Kidney (tissue), 14 donors: ENCODE data around the gene ADA. TPM values are rescaled to one million over a fixed set of nuclear protein-coding genes. Genes with fewer than 3 reads are reported as not detected.

ENCODE experiments used
- DNase-seq, 5 donors: peaks; one replicate each; pipeline ENCODE4 v3.0.0-alpha.2; 2013 to 2020
- FAIRE-seq: peaks from 2 replicates; lab custom pipeline; 2012; peaks lifted over from hg19 to GRCh38; lab: Jason Lieb, UNC
- H3K27ac ChIP-seq, 2 donors: one replicate each; pipeline ENCODE4 v1.7.0; 2013; ENCODE audit warnings: low read depth in 2 of 2, low read length in 2 of 2, inconsistent platforms in 1 of 2
- H3K27me3 ChIP-seq: one replicate; pipeline ENCODE4 v1.7.1; 2013; ENCODE audit warnings: low read length, inconsistent platforms; ENCODE audit not compliant: control insufficient read depth, insufficient read depth
- H3K36me3 ChIP-seq, 3 donors: one replicate each; pipeline versions ENCODE4 v1.7.0 to v1.7.1; 2013; ENCODE audit warnings: low read length in 3 of 3, control low read depth in 1 of 3, inconsistent platforms in 1 of 3; ENCODE audit not compliant: insufficient read depth in 3 of 3, control insufficient read depth in 2 of 3
- H3K4me1 ChIP-seq, 3 donors: one replicate each; pipeline versions ENCODE4 v1.7.0 to v1.7.1; 2013; ENCODE audit warnings: low read length in 3 of 3, inconsistent platforms in 1 of 3, low read depth in 1 of 3; ENCODE audit not compliant: control insufficient read depth in 2 of 3, insufficient read depth in 2 of 3
- H3K4me3 ChIP-seq, 3 donors: one replicate each; pipeline versions ENCODE4 v1.7.0 to v1.8.1; 2013; ENCODE audit warnings: low read length in 3 of 3, control low read depth in 1 of 3, inconsistent platforms in 1 of 3
- H3K9ac ChIP-seq, 3 donors: one replicate each; pipeline versions ENCODE4 v1.7.0 to v1.7.1; 2013; ENCODE audit warnings: low read length in 3 of 3, control low read depth in 1 of 3, inconsistent platforms in 1 of 3
- H3K9me3 ChIP-seq, 3 donors: one replicate each; pipeline versions ENCODE4 v1.7.0 to v1.7.1; 2013; ENCODE audit warnings: low read length in 3 of 3, control low read depth in 1 of 3, inconsistent platforms in 1 of 3; ENCODE audit not compliant: control insufficient read depth in 2 of 3, insufficient read depth in 1 of 3
- intact Hi-C: fragments of 100-400 bp; cut with DNase I; formaldehyde crosslinking; loops from one replicate; pipeline ENCODE4 v1.11.1; 2022
- polyA plus RNA-seq: library from polyadenylated mRNA; stranded (reverse); fragments of 350-450 nt; fragmentation: Illumina TruSeq; extraction: RNeasy Lipid Tissue Mini Kit (QIAGEN cat#74804); gene quantifications from one replicate; pipeline ENCODE4 v1.2.3, GENCODE V29; 2014; ENCODE audit warnings: low read depth, low replicate concordance; ENCODE audit not compliant: insufficient read depth
- total RNA-seq: library from RNA; stranded (reverse); fragmentation: NEBNext Ultra II Directional; extraction: Animal tissue kit (Norgen Biotek cat#: 25700); gene quantifications from one replicate; pipeline ENCODE4 v1.2.1, GENCODE V29; 2021
- TF ChIP-seq, protein P1 (sequence below): IDR thresholded peaks from 3 replicates; pipeline ENCODE4 v1.5.1; 2012; ENCODE audit warnings: mild to moderate bottlenecking, moderate library complexity, borderline replicate concordance; ENCODE audit not compliant: insufficient read depth; ENCODE audit errors: extremely low read depth
- donor health status: control.
- donor health status: control.
- donor health status: control.
- donor health status: control.
- donor health status: control.
- donor health status: DM: yes; HTN: yes; CAD: no.
- donor health status: Normal renal cell carcinoma (clear cell type).

Gene ADA
- total and polyA plus RNA-seq, 2 donors from 2014 or later, result 3.1 to 6.5 TPM

DNA sequence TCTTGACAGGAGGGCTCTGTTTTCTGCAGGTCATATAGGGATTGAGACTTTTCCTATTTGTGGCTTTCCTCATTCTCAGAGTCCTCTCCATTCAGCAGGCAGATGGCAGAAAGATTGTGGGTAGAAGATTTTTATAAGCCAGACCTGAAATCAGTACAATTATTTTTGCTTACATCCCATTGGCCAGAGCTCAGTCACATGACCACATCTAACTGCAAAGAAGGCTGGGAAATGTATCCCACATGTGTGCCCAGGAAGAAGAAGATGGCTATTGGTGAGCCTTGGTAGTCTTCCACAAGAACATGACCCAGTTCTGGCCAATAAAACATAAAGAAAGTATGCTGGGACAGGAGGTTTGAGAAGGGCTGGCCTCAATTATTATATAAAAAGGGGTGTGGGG is 42.1 kb upstream of the ADA start:
- Histone ChIP-seq H3K27me3 (no peaks in the 10 kb centered on the region), H3K4me3 (no peak overlapping the region), H3K9ac (no peak overlapping the region), H3K36me3 (no peaks in the 10 kb centered on the region), H3K9me3 (no peaks in the 10 kb centered on the region), H3K4me1 (peaks cover 0 to 4% (median 0%) of the 10 kb centered on the region in 3 donors), H3K27ac (no peak overlapping the region)
- FAIRE-seq (no peak), DNase-seq (no peak)
- TF ChIP-seq, protein P1, sequence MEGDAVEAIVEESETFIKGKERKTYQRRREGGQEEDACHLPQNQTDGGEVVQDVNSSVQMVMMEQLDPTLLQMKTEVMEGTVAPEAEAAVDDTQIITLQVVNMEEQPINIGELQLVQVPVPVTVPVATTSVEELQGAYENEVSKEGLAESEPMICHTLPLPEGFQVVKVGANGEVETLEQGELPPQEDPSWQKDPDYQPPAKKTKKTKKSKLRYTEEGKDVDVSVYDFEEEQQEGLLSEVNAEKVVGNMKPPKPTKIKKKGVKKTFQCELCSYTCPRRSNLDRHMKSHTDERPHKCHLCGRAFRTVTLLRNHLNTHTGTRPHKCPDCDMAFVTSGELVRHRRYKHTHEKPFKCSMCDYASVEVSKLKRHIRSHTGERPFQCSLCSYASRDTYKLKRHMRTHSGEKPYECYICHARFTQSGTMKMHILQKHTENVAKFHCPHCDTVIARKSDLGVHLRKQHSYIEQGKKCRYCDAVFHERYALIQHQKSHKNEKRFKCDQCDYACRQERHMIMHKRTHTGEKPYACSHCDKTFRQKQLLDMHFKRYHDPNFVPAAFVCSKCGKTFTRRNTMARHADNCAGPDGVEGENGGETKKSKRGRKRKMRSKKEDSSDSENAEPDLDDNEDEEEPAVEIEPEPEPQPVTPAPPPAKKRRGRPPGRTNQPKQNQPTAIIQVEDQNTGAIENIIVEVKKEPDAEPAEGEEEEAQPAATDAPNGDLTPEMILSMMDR, result no peak
- intact Hi-C loops, result no loop called here

GRCh38 chr20:44692932-44693480 is 41.5 kb upstream of the ADA start:
- intact Hi-C loops, result no loop called here
- TF ChIP-seq, protein P1, result no peak
- Histone ChIP-seq H3K4me3 (no peak overlapping the region), H3K36me3 (no peaks in the 10 kb centered on the region), H3K9me3 (no peaks in the 10 kb centered on the region), H3K9ac (no peak overlapping the region), H3K4me1 (peaks cover 0 to 4% (median 0%) of the 10 kb centered on the region in 3 donors), H3K27ac (no peak overlapping the region), H3K27me3 (no peaks in the 10 kb centered on the region)
- peak in 1 of 5 donors; percentile 94 for DNase-seq
- no peak for FAIRE-seq

GRCh38 chr20:44691424-44692423 is 40.2 kb upstream of the ADA start:
- FAIRE-seq (no peak), DNase-seq (no peak)
- no peaks in the 10 kb centered on the region for H3K9me3 ChIP-seq
- H3K27me3 ChIP-seq, result no peaks in the 10 kb centered on the region
- H3K27ac ChIP-seq, result no peak overlapping the region
- TF ChIP-seq, protein P1, result no peak
- H3K4me3 ChIP-seq, result no peak overlapping the region
- intact Hi-C loops, result no loop called here
- no peaks in the 10 kb centered on the region for H3K36me3 ChIP-seq
- H3K9ac ChIP-seq, result no peak overlapping the region
- H3K4me1 ChIP-seq, result peaks cover 0 to 4% (median 0%) of the 10 kb centered on the region in 3 donors
